ENCODE measurements around the gene MED13L.

GRCh38 chr12:115930336-115930735 lies 347.2 kb downstream of the MED13L start:
- TF ChIP-seq CTCF (IDR thresholded peaks at IDR 0.05; ENCODE audit: insufficient read depth, low read length, poor library complexity, severe bottlenecking) (no peak), EZH2phosphoT487 (conservative IDR thresholded peaks at IDR 0.05; ENCODE audit: low read length) (no peak)

Data from SU-DHL-6 (cell line).